ENCODE measurements around the gene ELK3. TPM values are rescaled to one million over a fixed set of nuclear protein-coding genes. Genes with fewer than 3 reads are reported as not detected.

The ELK3 gene
- polyA plus RNA-seq, 2 of the 4 experiments (the other 2 are of a cell fraction): 33.1 to 38.6 TPM

- POLR2A ChIA-PET: interaction anchor here (0.6 to 1.4 kb wide), 2 partner anchors 10 to 13 kb away, joined by 3 to 7 read pairs; no protein-coding TSS in a partner anchor
- peak; percentile 41 to 57; a peak in 5 of 6 replicates for ATAC-seq
These were observed 14.8 kb downstream of the ELK3 start for GRCh38 chr12:96208801-96209549.

GRCh38 chr12:96210376-96211055 lies 16.3 kb downstream of the ELK3 start:
- H3K4me2 ChIP-seq: no peak overlapping the region

More at GRCh38 chr12:96208801-96209549, 14.8 kb downstream of the ELK3 start:
- H3K9me3 ChIP-seq: peaks cover 7% of the 10 kb centered on the region; the same call in 1 of the 3 replicates
- no peak overlapping the region for H3K4me3 ChIP-seq
- no peak for FAIRE-seq
- 77% methylated on average over 10 of the region's 10 CpGs for WGBS (ENCODE audit: missing lambda C conversion rate)
- H3K4me2 ChIP-seq: no peak overlapping the region
- no peak for DNase-seq (ENCODE audit: low read depth in 1 of 2, low spot score in 1 of 2)
- H3K4me1 ChIP-seq: peaks cover 16% of the 10 kb centered on the region
- TF ChIP-seq ESRRA (IDR thresholded peaks at IDR 0.05; ENCODE audit: borderline replicate concordance, low read length) (no peak), MYC (IDR thresholded peaks at IDR 0.05; ENCODE audit: borderline replicate concordance, low read length) (no peak), CBX2 (IDR thresholded peaks at IDR 0.05; ENCODE audit: borderline replicate concordance, low read depth) (no peak), KDM1A (IDR thresholded peaks at IDR 0.05; ENCODE audit: low read depth) (no peak), HOXB5 (CRISPR knock-in tag; IDR thresholded peaks at IDR 0.05) (no peak), POLR2A (IDR thresholded peaks at IDR 0.05; ENCODE audit: low read length) (0 out of 2 replicates have a peak, but pooled peaks have one; percentile 19), EP300 (IDR thresholded peaks at IDR 0.05) (no peak), ZSCAN20 (CRISPR knock-in tag; IDR thresholded peaks at IDR 0.05) (no peak), NPAS2 (CRISPR knock-in tag; IDR thresholded peaks at IDR 0.05; ENCODE audit: borderline replicate concordance) (no peak), HOXB13 (CRISPR knock-in tag; IDR thresholded peaks at IDR 0.05; ENCODE audit: low read depth) (no peak), CEBPB (IDR thresholded peaks at IDR 0.05) (no peak), SMC3 (IDR thresholded peaks at IDR 0.05) (0 out of 3 replicates have a peak, but pooled peaks have one; percentile 18), JUN (IDR thresholded peaks at IDR 0.05) (no peak), EHMT2 (IDR thresholded peaks at IDR 0.05; ENCODE audit: low read depth) (no peak), FOSL2 (IDR thresholded peaks at IDR 0.05) (no peak), FOSL2 (CRISPR knock-in tag; IDR thresholded peaks at IDR 0.05) (no peak), CHD4 (IDR thresholded peaks at IDR 0.05; ENCODE audit: borderline replicate concordance) (no peak), MAFK (IDR thresholded peaks at IDR 0.05; ENCODE audit: partially characterized antibody) (no peak), ZNF302 (CRISPR knock-in tag; IDR thresholded peaks at IDR 0.05) (no peak), TP53 (CRISPR knock-in tag; IDR thresholded peaks at IDR 0.05) (no peak), RAD21 (conservative IDR thresholded peaks at IDR 0.05 in 1 of 2, IDR thresholded peaks at IDR 0.05 in 1 of 2) (peak in 1 of 2 experiments; percentile 33; a peak in 2 of 5 replicates), POLR2AphosphoS2 (conservative IDR thresholded peaks at IDR 0.05; ENCODE audit: low read length) (no peak), SREBF2 (IDR thresholded peaks at IDR 0.05) (no peak), HDAC2 (IDR thresholded peaks at IDR 0.05) (no peak)
- TF ChIP-seq, protein P1, sequence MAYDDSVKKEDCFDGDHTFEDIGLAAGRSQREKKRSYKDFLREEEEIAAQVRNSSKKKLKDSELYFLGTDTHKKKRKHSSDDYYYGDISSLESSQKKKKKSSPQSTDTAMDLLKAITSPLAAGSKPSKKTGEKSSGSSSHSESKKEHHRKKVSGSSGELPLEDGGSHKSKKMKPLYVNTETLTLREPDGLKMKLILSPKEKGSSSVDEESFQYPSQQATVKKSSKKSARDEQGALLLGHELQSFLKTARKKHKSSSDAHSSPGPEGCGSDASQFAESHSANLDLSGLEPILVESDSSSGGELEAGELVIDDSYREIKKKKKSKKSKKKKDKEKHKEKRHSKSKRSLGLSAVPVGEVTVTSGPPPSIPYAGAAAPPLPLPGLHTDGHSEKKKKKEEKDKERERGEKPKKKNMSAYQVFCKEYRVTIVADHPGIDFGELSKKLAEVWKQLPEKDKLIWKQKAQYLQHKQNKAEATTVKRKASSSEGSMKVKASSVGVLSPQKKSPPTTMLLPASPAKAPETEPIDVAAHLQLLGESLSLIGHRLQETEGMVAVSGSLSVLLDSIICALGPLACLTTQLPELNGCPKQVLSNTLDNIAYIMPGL (CRISPR knock-in tag; IDR thresholded peaks at IDR 0.05; ENCODE audit: borderline replicate concordance): no peak
- TF ChIP-seq, protein P2, sequence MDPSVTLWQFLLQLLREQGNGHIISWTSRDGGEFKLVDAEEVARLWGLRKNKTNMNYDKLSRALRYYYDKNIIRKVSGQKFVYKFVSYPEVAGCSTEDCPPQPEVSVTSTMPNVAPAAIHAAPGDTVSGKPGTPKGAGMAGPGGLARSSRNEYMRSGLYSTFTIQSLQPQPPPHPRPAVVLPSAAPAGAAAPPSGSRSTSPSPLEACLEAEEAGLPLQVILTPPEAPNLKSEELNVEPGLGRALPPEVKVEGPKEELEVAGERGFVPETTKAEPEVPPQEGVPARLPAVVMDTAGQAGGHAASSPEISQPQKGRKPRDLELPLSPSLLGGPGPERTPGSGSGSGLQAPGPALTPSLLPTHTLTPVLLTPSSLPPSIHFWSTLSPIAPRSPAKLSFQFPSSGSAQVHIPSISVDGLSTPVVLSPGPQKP (IDR thresholded peaks at IDR 0.05; ENCODE audit: low read depth, low read length): no peak
- CTCF ChIA-PET: interaction anchor here (0.6 to 12.5 kb wide), 7 partner anchors 9 to 308 kb away, joined by 3 to 194 read pairs (median 4); partner anchors contain the start of genes CDK17 and CFAP54
- 0 out of 6 replicates have a peak overlapping the region, but pooled peaks of 1 of the 2 experiments have one; percentile 25 for H3K27ac ChIP-seq

More at GRCh38 chr12:96210376-96211055, 16.3 kb downstream of the ELK3 start:
- H3K9me3 ChIP-seq: no peaks in the 10 kb centered on the region
- 88% methylated on average over 19 of the region's 19 CpGs for WGBS (ENCODE audit: missing lambda C conversion rate)
- FAIRE-seq (no peak), DNase-seq (ENCODE audit: low read depth in 1 of 2, low spot score in 1 of 2) (no peak), ATAC-seq (no peak)
- TF ChIP-seq HOXB13 (CRISPR knock-in tag; IDR thresholded peaks at IDR 0.05; ENCODE audit: low read depth) (no peak), NFE2L2 (conservative IDR thresholded peaks at IDR 0.05; ENCODE audit: low read length) (no peak), RAD21 (conservative IDR thresholded peaks at IDR 0.05 in 1 of 2, IDR thresholded peaks at IDR 0.05 in 1 of 2) (no peak), MAZ (IDR thresholded peaks at IDR 0.05; ENCODE audit: borderline replicate concordance, low read depth, low read length) (no peak)
- H3K27ac ChIP-seq: no peak overlapping the region
- POLR2A ChIA-PET: interaction anchor here (0.6 kb wide), 1 partner anchor 267 kb away, joined by 4 read pairs; the partner anchor contains the start of gene AMDHD1
- CTCF ChIA-PET: interaction anchor here (0.6 to 12.5 kb wide), 7 partner anchors 8 to 367 kb away, joined by 3 to 194 read pairs (median 8); partner anchors contain the start of genes CDK17 and CFAP54
- no peak overlapping the region for H3K4me3 ChIP-seq
- peaks cover 29% of the 10 kb centered on the region for H3K4me1 ChIP-seq

All from A549 (cell line).